ENCODE results near the gene DHH.

The DHH gene

DNA sequence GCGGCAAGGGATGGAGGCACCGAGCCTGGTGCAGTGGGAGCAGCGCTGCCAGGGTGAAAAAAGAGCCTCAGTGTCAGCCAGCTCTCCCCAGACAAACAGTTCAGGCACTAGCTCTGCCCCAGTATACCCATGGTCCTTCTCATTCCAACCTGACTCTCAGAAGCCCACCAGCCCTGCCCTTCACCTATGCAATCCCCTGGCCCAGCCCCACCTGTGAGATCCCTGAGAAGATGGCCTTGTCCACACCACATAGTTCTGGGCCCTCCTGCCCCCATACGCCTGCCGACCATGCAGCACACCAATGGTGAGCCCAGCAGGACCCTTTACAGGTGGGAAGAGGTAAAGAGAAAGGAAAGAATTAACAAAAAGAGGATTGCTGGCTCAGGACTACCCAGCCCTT, 40.5 kb downstream of the DHH start:
- Histone ChIP-seq H3K36me3 (peaks cover 68% of the 10 kb centered on the region), H3K27me3 (no peaks in the 10 kb centered on the region), H3K4me3 (ENCODE audit: low read depth, low read length) (no peak overlapping the region), H3K4me1 (no peaks in the 10 kb centered on the region), H3K9me3 (no peaks in the 10 kb centered on the region)
- no peak for DNase-seq
- TF ChIP-seq, protein P1, sequence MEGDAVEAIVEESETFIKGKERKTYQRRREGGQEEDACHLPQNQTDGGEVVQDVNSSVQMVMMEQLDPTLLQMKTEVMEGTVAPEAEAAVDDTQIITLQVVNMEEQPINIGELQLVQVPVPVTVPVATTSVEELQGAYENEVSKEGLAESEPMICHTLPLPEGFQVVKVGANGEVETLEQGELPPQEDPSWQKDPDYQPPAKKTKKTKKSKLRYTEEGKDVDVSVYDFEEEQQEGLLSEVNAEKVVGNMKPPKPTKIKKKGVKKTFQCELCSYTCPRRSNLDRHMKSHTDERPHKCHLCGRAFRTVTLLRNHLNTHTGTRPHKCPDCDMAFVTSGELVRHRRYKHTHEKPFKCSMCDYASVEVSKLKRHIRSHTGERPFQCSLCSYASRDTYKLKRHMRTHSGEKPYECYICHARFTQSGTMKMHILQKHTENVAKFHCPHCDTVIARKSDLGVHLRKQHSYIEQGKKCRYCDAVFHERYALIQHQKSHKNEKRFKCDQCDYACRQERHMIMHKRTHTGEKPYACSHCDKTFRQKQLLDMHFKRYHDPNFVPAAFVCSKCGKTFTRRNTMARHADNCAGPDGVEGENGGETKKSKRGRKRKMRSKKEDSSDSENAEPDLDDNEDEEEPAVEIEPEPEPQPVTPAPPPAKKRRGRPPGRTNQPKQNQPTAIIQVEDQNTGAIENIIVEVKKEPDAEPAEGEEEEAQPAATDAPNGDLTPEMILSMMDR (IDR thresholded peaks at IDR 0.05; ENCODE audit: low read depth, low read length) = no peak

DNA sequence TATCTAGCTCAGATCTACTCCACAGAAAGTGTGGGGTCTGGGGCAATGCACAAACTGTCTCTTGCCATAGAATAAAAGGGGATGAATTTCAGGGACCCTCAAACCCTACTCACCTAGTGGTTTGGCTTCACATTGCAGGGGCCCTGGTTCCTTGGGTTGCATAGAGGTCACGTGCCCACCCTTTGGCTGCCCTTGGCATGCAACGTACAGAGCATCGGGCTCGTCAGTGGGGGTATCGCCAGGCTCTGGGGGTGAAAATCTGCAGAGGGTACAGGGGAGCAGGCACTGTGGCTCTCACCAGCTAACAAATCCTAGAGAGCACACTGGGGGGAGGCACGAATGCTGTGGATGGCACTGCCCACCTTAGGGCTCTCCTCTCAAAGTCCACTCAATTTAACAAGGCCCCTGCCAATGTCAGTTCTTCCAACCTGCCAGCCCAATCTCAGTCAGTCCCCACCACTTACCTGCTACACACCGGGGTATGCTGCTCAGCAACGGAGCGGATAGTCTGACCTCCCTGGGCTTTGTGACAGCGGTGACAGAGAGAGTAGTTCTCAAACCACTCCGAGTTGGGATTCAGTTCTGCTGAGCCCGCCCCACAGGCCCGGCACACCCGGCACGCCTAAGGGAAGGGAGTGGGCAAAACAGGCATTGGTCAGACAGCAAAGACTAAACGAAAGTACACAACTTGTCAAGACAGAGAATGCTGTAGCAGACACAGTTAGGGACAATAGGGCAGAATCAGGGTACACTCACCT, 42.0 kb downstream of the DHH start:
- peaks cover 82% of the 10 kb centered on the region for H3K36me3 ChIP-seq

DNA sequence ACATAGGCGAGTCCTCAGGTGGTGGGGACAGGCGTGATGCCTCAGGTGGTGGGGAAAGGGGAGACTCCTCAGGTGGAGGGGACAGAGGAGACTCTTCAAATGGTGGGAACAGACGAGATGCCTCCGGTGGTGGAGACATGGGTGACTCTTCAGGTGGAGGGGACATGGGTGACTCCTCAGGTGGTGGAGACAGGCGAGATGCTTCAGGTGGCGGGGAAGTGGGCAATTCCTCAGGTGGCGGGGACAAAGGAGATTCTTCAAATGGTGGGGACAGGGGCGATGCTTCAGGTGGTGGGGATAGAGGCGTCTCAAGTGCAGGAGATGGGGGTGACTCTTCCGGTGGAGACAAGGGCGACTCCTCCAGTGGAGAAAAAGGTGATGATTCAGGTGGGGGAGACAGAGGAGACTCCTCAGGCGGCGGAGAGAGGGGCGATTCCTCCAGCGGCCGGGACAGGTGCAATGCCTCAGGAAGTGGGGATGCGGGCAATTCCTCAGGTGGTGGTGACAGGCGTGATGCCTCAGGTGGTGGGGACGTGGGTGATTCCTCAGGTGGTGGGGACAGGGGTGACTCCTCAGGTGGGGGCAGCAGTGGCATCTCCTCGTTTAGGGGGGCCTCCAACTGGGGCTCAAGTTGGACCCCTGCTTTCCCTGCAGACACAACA, 42.7 kb downstream of the DHH start:
- no peaks in the 10 kb centered on the region for H3K9me3 ChIP-seq
- DNase-seq = no peak
- H3K27me3 ChIP-seq = no peaks in the 10 kb centered on the region
- no peak overlapping the region for H3K4me3 ChIP-seq (ENCODE audit: low read depth, low read length)
- H3K4me1 ChIP-seq = no peaks in the 10 kb centered on the region
- TF ChIP-seq, protein P1 (IDR thresholded peaks at IDR 0.05; ENCODE audit: low read depth, low read length) = no peak
- peaks cover 87% of the 10 kb centered on the region for H3K36me3 ChIP-seq

More for the DNA sequence above, 42.0 kb downstream of the DHH start:
- Histone ChIP-seq H3K4me1 (no peaks in the 10 kb centered on the region), H3K9me3 (no peaks in the 10 kb centered on the region), H3K27me3 (no peaks in the 10 kb centered on the region), H3K4me3 (ENCODE audit: low read depth, low read length) (no peak overlapping the region)
- TF ChIP-seq, protein P1 (IDR thresholded peaks at IDR 0.05; ENCODE audit: low read depth, low read length) = no peak
- DNase-seq = no peak

DNA sequence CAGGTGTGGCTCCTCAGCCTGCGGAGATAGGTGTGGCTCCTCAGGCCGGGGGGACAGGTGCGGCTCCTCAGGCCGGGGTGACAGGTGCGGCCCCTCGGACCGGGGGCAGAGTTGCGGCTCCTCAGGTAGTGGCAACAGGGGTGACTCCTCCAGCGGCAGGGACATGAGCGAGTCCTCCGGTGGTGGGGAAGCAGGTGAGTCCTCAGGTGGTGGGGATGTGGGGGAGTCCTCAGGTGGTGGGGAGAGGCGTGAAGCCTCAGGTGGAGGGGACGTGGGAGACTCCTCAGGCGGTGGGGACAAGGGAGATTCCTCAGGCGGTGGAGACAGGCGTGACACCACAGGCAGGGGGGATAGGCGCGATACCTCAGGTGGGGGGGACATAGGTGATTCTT, 43.2 kb downstream of the DHH start:
- Histone ChIP-seq H3K36me3 (peaks cover 92% of the 10 kb centered on the region), H3K4me1 (no peaks in the 10 kb centered on the region), H3K27me3 (no peaks in the 10 kb centered on the region), H3K9me3 (no peaks in the 10 kb centered on the region), H3K4me3 (ENCODE audit: low read depth, low read length) (no peak overlapping the region)
- DNase-seq = no peak
- TF ChIP-seq, protein P1 (IDR thresholded peaks at IDR 0.05; ENCODE audit: low read depth, low read length) = no peak

DNA sequence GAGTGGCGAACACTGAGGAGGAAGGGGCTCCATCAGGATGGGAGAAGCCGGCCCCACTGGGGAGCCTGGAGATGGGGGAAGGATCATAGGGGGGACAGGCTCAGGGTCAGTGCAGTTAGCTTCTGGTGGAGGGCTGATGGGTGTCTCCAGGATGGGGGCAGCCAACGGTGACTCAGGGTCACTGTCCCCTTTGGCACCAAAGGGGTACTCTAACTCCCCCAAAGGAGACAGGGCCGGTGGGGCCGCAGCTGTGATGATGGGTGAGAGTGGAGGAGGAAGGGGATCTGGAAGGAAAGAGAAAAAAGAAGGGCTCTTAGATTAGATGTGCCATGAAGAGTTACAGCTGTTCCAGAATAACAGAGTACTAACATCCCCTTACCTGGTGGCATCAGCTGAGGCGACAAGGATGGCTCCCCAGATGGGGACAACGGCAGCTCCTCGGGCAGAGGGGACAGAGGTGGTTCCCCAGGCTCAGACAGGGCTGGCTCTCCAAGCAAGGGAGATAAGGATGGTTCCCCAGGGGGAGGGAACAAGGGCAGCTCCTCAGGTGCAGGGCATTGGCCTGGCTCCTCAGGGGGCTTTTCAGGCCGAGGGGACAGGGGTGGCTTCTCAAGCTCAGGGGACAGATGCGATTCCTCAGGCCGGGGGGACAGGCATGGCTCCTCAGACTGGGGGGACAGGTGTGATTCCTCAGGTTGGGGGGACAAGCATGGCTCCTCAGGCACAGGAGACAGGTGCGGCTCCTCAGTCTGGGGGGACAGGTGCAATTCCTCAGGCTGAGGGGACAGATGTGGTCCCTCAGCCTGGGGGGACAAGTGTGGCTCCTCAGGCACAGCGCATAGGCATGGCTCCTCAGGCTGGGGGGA, 43.9 kb downstream of the DHH start:
- H3K4me1 ChIP-seq = no peaks in the 10 kb centered on the region
- H3K27me3 ChIP-seq = no peaks in the 10 kb centered on the region
- peaks cover 96% of the 10 kb centered on the region for H3K36me3 ChIP-seq
- no peak overlapping the region for H3K4me3 ChIP-seq (ENCODE audit: low read depth, low read length)
- no peaks in the 10 kb centered on the region for H3K9me3 ChIP-seq
- DNase-seq = no peak
- TF ChIP-seq, protein P1 (IDR thresholded peaks at IDR 0.05; ENCODE audit: low read depth, low read length) = no peak
